H4 (cell line): ENCODE results near the gene SLC39A5. TPM values are rescaled to one million over a fixed set of nuclear protein-coding genes. Genes with fewer than 3 reads are reported as not detected.

Experiments
- DNase-seq: peaks from one replicate; pipeline ENCODE4 v3.0.0-alpha.2; 2015; ENCODE audit warnings: low spot score
- total RNA-seq: library from RNA; depleted of rRNA; stranded (reverse); fragments of >200 nt; shearing (Covaris generic); gene quantifications from 2 replicates; pipeline ENCODE4 v1.2.3, GENCODE V29; 2014; rRNA removed

Gene SLC39A5, protein sequence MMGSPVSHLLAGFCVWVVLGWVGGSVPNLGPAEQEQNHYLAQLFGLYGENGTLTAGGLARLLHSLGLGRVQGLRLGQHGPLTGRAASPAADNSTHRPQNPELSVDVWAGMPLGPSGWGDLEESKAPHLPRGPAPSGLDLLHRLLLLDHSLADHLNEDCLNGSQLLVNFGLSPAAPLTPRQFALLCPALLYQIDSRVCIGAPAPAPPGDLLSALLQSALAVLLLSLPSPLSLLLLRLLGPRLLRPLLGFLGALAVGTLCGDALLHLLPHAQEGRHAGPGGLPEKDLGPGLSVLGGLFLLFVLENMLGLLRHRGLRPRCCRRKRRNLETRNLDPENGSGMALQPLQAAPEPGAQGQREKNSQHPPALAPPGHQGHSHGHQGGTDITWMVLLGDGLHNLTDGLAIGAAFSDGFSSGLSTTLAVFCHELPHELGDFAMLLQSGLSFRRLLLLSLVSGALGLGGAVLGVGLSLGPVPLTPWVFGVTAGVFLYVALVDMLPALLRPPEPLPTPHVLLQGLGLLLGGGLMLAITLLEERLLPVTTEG
- not detected in 2 replicates for total RNA-seq

GRCh38 chr12:56229916-56230431 lies at the start of gene SLC39A5:
TSS of gene SLC39A5 (plus strand) at chr12:56230051. CDS start at chr12:56231275, 1,224 bp downstream.
- DNase-seq: no peak

- no peak for DNase-seq
Measured at GRCh38 chr12:56186957-56187356, 42.9 kb upstream of the SLC39A5 start.

GRCh38 chr12:56188131-56188777 lies 41.6 kb upstream of the SLC39A5 start:
- DNase-seq: no peak

GRCh38 chr12:56188778-56189098 lies 41.1 kb upstream of the SLC39A5 start:
- DNase-seq: no peak

- DNase-seq: peak; percentile 81
Measured at GRCh38 chr12:56189099-56189917, 40.5 kb upstream of the SLC39A5 start, which contains the start of gene SMARCC2. TSS of gene SMARCC2 (minus strand) at chr12:56189483. CDS start at chr12:56189461, 22 bp downstream.

GRCh38 chr12:56189918-56190694 lies 39.7 kb upstream of the SLC39A5 start:
- DNase-seq: peak; percentile 80

- DNase-seq: no peak
Measured at GRCh38 chr12:56190695-56191155, 39.1 kb upstream of the SLC39A5 start.

DNA sequence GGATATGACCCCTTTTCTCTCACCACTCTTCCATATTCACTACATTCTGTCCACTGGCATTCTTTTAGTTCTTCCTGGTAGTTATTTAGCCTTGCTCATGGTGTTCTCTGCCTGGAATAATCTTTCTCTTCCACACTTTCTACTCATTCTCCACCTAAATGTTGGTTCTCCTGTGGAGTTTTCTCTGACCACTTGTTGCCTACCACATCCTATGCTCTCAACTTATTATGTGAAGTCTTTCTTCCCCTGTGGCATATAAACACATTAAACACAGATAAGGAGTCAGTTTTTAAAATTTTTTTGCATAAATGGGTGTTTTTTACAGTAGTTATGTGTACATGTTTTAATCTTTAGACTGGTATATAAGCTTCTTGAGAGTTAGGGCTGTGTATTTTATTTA lies 37.3 kb upstream of the SLC39A5 start:
- no peak for DNase-seq

- peak; percentile 80 for DNase-seq
Measured at GRCh38 chr12:56193025-56193578, 36.7 kb upstream of the SLC39A5 start.

GRCh38 chr12:56196818-56197550 lies 32.9 kb upstream of the SLC39A5 start:
- peak; percentile 64 for DNase-seq

- no peak for DNase-seq
Measured at GRCh38 chr12:56197921-56198635, 31.8 kb upstream of the SLC39A5 start.

- no peak for DNase-seq
Measured at GRCh38 chr12:56198836-56199235, 31.0 kb upstream of the SLC39A5 start.

DNA sequence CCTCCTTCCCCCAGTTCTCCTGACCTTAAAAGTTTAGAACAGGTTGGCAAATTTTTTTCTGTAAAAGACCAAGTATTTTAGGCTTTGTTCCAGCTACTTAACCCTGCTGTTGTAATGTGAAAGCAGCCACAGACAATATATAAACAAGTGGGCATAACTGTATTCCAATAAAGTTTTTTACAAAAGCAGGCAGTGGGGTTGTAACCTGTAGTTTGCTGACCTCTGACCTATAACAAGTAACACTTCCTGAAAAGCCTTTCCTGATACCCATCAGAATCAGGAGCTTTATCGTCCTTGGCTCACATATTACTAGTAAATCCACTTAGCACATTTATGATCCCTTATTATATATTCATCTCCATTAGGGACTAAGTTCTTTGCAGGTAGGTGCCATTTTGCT lies 27.5 kb upstream of the SLC39A5 start:
- DNase-seq: no peak

GRCh38 chr12:56202838-56203237 lies 27.0 kb upstream of the SLC39A5 start:
- no peak for DNase-seq

GRCh38 chr12:56204275-56204674 lies 25.6 kb upstream of the SLC39A5 start:
- DNase-seq: no peak

GRCh38 chr12:56205445-56205844 lies 24.4 kb upstream of the SLC39A5 start:
- DNase-seq: no peak

GRCh38 chr12:56206452-56207166 lies 23.2 kb upstream of the SLC39A5 start:
- DNase-seq: no peak

DNA sequence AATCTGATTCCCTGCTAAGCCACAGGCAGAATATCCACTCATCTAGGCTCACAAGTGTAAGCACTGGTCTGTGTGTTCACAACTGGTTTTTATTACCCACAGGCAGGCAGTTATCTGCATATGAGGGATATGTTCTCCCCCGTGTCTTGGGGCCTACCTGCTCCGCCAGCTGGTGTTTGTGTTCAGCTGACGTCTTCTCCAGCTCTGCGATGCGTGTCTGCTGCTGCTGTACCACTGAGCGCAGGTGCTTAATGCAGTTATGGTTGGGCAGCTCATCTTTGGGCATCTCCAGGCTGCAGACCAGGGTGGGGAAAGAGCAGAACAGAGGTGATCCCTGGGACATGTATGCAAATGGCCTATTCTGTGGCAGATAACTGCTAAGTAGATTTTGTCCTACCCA lies 21.8 kb upstream of the SLC39A5 start:
- DNase-seq: no peak

- DNase-seq: no peak
Measured at GRCh38 chr12:56212361-56212760, 17.5 kb upstream of the SLC39A5 start.
